HG02763 (cell line): ENCODE measurements around the gene LRRC45.

ENCODE experiments used
- ATAC-seq: cut with Tn5 transposase; IDR thresholded peaks from one replicate; pipeline ENCODE4 v1.9.1; 2021; ENCODE audit warnings: mild to moderate bottlenecking, moderate library complexity; ENCODE audit not compliant: unreplicated experiment

Gene LRRC45

GRCh38 chr17:82080048-82080788, 57.1 kb downstream of the LRRC45 start:
- no peak for ATAC-seq
